Activated T-cell treated with anti-CD3 and anti-CD28 coated beads for 4 hours (primary cell): Measurements from ENCODE around the gene OBSCN.
"Not testable (repeated sequence)": the region's sequence is repeated elsewhere in the genome, so short reads cannot be mapped to it uniquely, and the experiment has no call there.

Experiments used
- DNase-seq: peaks from one replicate; pipeline ENCODE4 v3.0.0-alpha.2; 2020

OBSCN gene

GRCh38 chr1:228263636-228264035 is 55.8 kb downstream of the OBSCN start:
- DNase-seq = no peak

GRCh38 chr1:228264090-228264829 is 56.4 kb downstream of the OBSCN start:
- no peak for DNase-seq

GRCh38 chr1:228265167-228265566 is 57.3 kb downstream of the OBSCN start:
- no peak for DNase-seq

GRCh38 chr1:228267962-228268880 is 60.4 kb downstream of the OBSCN start:
- no peak for DNase-seq

GRCh38 chr1:228268881-228269265 is 61.0 kb downstream of the OBSCN start:
- no peak for DNase-seq

- not testable (repeated sequence) for DNase-seq
Observed at GRCh38 chr1:228269431-228269830, 61.6 kb downstream of the OBSCN start.

- no peak for DNase-seq
Observed at GRCh38 chr1:228270032-228270431, 62.2 kb downstream of the OBSCN start.

GRCh38 chr1:228271701-228272251 is 63.9 kb downstream of the OBSCN start:
- DNase-seq = no peak

GRCh38 chr1:228272331-228272791 is 64.5 kb downstream of the OBSCN start:
- no peak for DNase-seq

GRCh38 chr1:228272831-228273571 is 65.2 kb downstream of the OBSCN start:
- no peak for DNase-seq

GRCh38 chr1:228273720-228274451 is 66.0 kb downstream of the OBSCN start:
- no peak for DNase-seq

- DNase-seq = no peak
Observed at GRCh38 chr1:228274452-228275178, 66.8 kb downstream of the OBSCN start.

- no peak for DNase-seq
Observed at GRCh38 chr1:228275179-228275429, 67.3 kb downstream of the OBSCN start.

GRCh38 chr1:228275430-228276173 is 67.8 kb downstream of the OBSCN start:
- peak; percentile 92 for DNase-seq

GRCh38 chr1:228276174-228276831 is 68.5 kb downstream of the OBSCN start:
- no peak for DNase-seq

GRCh38 chr1:228276901-228277490 is 69.2 kb downstream of the OBSCN start:
- no peak for DNase-seq

GRCh38 chr1:228277491-228278431 is 69.9 kb downstream of the OBSCN start:
- DNase-seq = no peak

GRCh38 chr1:228278432-228278941 is 70.6 kb downstream of the OBSCN start:
- DNase-seq = no peak
